Mononuclear cell (primary cell): ENCODE data around the gene LPCAT3. TPM values are rescaled to one million over a fixed set of nuclear protein-coding genes. Genes with fewer than 3 reads are reported as not detected.
A peak's percentile ranks its signal among the peaks of the same experiment; 100 is the strongest.

Source experiments
- H3K27me3 ChIP-seq: 2 replicates; pipeline ENCODE4 v1.6.0; 2011; ENCODE audit warnings: low read length, control low read depth; ENCODE audit not compliant: insufficient read depth
- H3K4me1 ChIP-seq: 2 replicates; pipeline ENCODE4 v1.5.1; 2011; ENCODE audit warnings: mild to moderate bottlenecking, low read length, control low read depth; ENCODE audit not compliant: insufficient read depth
- H3K4me3 ChIP-seq: 2 replicates; pipeline ENCODE4 v1.5.1; 2011; ENCODE audit warnings: mild to moderate bottlenecking, low read length, moderate library complexity
- H3K9me3 ChIP-seq: 2 replicates; pipeline ENCODE4 v1.5.1; 2011; ENCODE audit warnings: low read depth, mild to moderate bottlenecking, control low read depth, low read length
- total RNA-seq: library from RNA; depleted of rRNA; stranded (reverse); fragments of >200 nt; gene quantifications from one replicate; pipeline ENCODE4 v1.2.3, GENCODE V29; 2012

Gene LPCAT3
- total RNA-seq, 1 donor = 11.0 TPM

GRCh38 chr12:6937481-6938352, 80.6 kb downstream of the LPCAT3 start:
- H3K4me3 ChIP-seq = peak overlapping the region; percentile 71
- no peaks in the 10 kb centered on the region for H3K9me3 ChIP-seq
- peaks cover 33% of the 10 kb centered on the region for H3K4me1 ChIP-seq
- H3K27me3 ChIP-seq = no peaks in the 10 kb centered on the region

- no peaks in the 10 kb centered on the region for H3K27me3 ChIP-seq
- peak overlapping the region; percentile 71 for H3K4me3 ChIP-seq
- peaks cover 32% of the 10 kb centered on the region for H3K4me1 ChIP-seq
- no peaks in the 10 kb centered on the region for H3K9me3 ChIP-seq
Observed at GRCh38 chr12:6936636-6937480, 81.4 kb downstream of the LPCAT3 start.

DNA sequence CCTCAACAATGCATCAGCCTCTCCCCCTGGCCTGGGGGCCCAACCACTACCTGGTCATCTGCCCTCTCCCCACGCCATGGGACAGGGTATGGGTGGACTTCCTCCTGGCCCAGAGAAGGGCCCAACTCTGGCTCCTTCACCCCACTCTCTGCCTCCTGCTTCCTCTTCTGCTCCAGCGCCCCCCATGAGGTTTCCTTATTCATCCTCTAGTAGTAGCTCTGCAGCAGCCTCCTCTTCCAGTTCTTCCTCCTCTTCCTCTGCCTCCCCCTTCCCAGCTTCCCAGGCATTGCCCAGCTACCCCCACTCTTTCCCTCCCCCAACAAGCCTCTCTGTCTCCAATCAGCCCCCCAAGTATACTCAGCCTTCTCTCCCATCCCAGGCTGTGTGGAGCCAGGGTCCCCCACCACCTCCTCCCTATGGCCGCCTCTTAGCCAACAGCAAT, 82.1 kb downstream of the LPCAT3 start:
- no peaks in the 10 kb centered on the region for H3K27me3 ChIP-seq
- H3K4me3 ChIP-seq = no peak overlapping the region
- no peaks in the 10 kb centered on the region for H3K9me3 ChIP-seq
- H3K4me1 ChIP-seq = peaks cover 32% of the 10 kb centered on the region

GRCh38 chr12:6935371-6936193, 82.7 kb downstream of the LPCAT3 start:
- no peak overlapping the region for H3K4me3 ChIP-seq
- no peaks in the 10 kb centered on the region for H3K9me3 ChIP-seq
- H3K27me3 ChIP-seq = no peaks in the 10 kb centered on the region
- H3K4me1 ChIP-seq = peaks cover 32% of the 10 kb centered on the region

DNA sequence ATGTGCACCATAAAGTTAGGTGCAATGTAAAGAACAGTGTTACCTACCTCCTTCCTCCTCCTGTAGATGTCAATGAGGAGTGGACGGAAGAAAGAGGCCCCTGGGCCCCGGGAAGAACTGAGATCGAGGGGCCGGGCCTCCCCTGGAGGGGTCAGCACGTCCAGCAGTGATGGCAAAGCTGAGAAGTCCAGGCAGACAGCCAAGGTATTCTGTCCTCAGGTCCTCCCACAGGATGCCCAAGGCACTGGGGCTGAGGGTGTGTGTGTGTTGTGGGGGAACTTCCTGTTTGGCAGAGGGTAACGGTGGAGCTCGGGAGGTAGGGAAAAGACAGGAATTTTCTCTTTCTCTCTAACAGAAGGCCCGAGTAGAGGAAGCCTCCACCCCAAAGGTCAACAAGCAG, 84.2 kb downstream of the LPCAT3 start:
- H3K4me1 ChIP-seq = peaks cover 42% of the 10 kb centered on the region

DNA sequence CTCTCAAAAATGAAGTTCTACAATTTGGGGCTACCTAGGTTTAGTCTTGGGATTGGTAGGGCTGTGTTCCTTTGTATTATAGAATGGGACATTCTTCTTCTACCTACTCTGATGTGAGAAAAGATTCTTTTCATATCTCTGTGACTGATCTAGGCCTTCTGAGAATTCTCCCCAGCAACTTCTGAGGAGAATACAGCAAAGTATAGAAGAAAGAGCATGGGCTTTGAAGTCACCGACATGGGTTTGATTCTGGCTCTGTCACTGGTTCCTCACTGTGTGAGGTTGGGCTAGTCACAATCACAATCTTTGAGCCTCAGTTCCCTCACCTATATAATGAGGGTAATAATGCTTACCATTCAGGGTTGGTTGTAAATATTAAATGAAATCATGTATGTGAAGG, 85.5 kb downstream of the LPCAT3 start:
- no peaks in the 10 kb centered on the region for H3K9me3 ChIP-seq
- peaks cover 4% of the 10 kb centered on the region for H3K27me3 ChIP-seq
- H3K4me1 ChIP-seq = peaks cover 43% of the 10 kb centered on the region
- H3K4me3 ChIP-seq = no peak overlapping the region

More for the DNA sequence above, 84.2 kb downstream of the LPCAT3 start:
- Histone ChIP-seq H3K27me3 (peaks cover 1% of the 10 kb centered on the region), H3K4me3 (no peak overlapping the region), H3K9me3 (no peaks in the 10 kb centered on the region)

GRCh38 chr12:6929466-6930452, 88.5 kb downstream of the LPCAT3 start:
- Histone ChIP-seq H3K4me3 (no peak overlapping the region), H3K9me3 (no peaks in the 10 kb centered on the region), H3K4me1 (peaks cover 28% of the 10 kb centered on the region)

DNA sequence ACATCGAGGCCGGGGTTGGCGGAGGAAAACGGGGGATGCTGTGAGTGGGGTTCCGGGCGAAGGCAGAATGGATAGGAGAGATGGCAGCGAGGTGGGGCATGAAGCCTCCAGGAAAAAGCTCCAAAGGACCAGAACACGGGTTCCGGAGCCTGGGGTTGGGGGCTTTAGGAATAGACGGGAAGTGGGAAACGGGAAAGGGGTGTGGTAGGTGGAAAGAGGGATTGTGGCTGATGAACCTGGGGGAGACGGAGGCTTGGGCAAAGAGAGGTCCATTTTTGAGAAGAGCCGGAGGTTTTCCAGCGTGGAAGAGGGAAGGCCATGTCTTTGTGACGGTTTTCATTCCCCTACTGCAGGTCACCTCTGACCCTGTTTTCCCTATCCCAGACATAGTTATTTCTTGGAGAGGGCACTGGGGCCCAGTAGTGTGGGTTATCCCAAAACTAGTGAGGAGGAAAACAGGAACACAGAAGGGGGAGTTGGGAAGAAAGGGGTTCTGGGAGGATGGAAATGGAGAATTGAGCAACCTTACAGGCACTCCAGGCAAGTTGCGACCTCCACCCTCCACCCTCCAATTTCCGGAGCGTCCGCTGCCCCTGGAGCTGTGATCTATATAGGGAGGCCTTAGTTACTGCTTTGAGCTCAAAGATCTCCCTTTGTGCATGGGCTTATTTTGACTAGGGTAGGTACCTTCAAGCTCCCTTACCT, 89.4 kb downstream of the LPCAT3 start:
- peaks cover 4% of the 10 kb centered on the region for H3K27me3 ChIP-seq
- H3K4me1 ChIP-seq = peaks cover 37% of the 10 kb centered on the region
- H3K4me3 ChIP-seq = peak overlapping the region; percentile 31
- H3K9me3 ChIP-seq = no peaks in the 10 kb centered on the region

More at GRCh38 chr12:6929466-6930452, 88.5 kb downstream of the LPCAT3 start:
- H3K27me3 ChIP-seq = peaks cover 4% of the 10 kb centered on the region

GRCh38 chr12:6928022-6928702, 90.1 kb downstream of the LPCAT3 start:
- Histone ChIP-seq H3K4me3 (peak overlapping the region; percentile 31), H3K9me3 (no peaks in the 10 kb centered on the region), H3K4me1 (peaks cover 43% of the 10 kb centered on the region), H3K27me3 (peaks cover 4% of the 10 kb centered on the region)

- peak within 1 kb of the TSS; percentile 50 for H3K4me3 ChIP-seq
- peaks cover 50% of the 10 kb centered on the region for H3K4me1 ChIP-seq
- H3K9me3 ChIP-seq = no peaks in the 10 kb centered on the region
- peaks cover 4% of the 10 kb centered on the region for H3K27me3 ChIP-seq
Observed at GRCh38 chr12:6927379-6928021, 90.8 kb downstream of the LPCAT3 start, which contains the start of gene ATN1. TSS of gene ATN1 (plus strand) at chr12:6927959. CDS start at chr12:6934002, 6,043 bp downstream.
